Muscle layer of colon (tissue), 2 donors: ENCODE results near the gene AFP.

Experiments used
- H3K27ac ChIP-seq: one replicate; pipeline ENCODE4 v1.7.0; 2013; ENCODE audit warnings: low read depth, mild to moderate bottlenecking, low read length, moderate library complexity
- H3K27me3 ChIP-seq, 2 donors: one replicate each; pipeline ENCODE4 v1.7.0; 2013; ENCODE audit warnings: low read length in 2 of 2, mild to moderate bottlenecking in 2 of 2; ENCODE audit not compliant: insufficient read depth in 2 of 2, control insufficient read depth in 1 of 2
- H3K36me3 ChIP-seq: one replicate; pipeline ENCODE4 v1.7.0; 2013; ENCODE audit warnings: mild to moderate bottlenecking, low read length; ENCODE audit not compliant: insufficient read depth
- H3K4me1 ChIP-seq: one replicate; pipeline ENCODE4 v1.7.0; 2013; ENCODE audit warnings: mild to moderate bottlenecking, low read length; ENCODE audit not compliant: insufficient read depth
- H3K4me3 ChIP-seq, 2 donors: one replicate each; pipeline ENCODE4 v1.7.0; 2013; ENCODE audit warnings: low read length in 2 of 2, low read depth in 1 of 2, mild to moderate bottlenecking in 1 of 2, moderate library complexity in 1 of 2
- H3K9ac ChIP-seq: one replicate; pipeline ENCODE4 v1.7.0; 2013; ENCODE audit warnings: low read length
- H3K9me3 ChIP-seq: one replicate; pipeline ENCODE4 v1.7.0; 2013; ENCODE audit warnings: mild to moderate bottlenecking, low read length
- donor health status: abdominal sarcoma.
- donor health status: Adenocarcinoma of cecum.

AFP gene

DNA sequence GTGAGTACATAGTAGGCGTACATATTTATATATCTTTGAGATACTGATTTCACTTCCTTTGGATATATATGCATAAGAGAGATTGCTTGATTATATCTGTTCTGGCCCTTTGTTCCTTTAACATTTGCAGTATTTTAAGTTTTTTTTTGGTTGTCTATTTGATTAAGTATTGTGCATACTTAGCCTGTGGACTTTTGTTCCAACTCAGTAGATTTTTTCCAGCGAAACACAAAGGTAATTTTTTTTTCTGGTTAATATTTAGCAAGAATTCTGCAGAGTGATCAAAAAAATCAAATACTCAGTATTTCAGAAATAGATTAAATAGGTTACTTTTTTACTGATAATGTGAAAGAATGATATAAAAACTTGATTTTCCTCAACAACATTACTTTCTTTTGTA lies 45.3 kb downstream of the AFP start, which contains the start of gene AFM:
Gene AFM (plus strand): TSS at position 388 of the 400 bp plus-strand sequence. CDS start 31 bp downstream, outside the sequence.
- Histone ChIP-seq H3K4me1 (no peaks in the 10 kb centered on the region), H3K27ac (no peak within 1 kb of the TSS), H3K9ac (no peak within 1 kb of the TSS), H3K4me3 (no peak within 1 kb of the TSS), H3K36me3 (no peaks in the 10 kb centered on the region), H3K27me3 (no peaks in the 10 kb centered on the region), H3K9me3 (no peaks in the 10 kb centered on the region)

DNA sequence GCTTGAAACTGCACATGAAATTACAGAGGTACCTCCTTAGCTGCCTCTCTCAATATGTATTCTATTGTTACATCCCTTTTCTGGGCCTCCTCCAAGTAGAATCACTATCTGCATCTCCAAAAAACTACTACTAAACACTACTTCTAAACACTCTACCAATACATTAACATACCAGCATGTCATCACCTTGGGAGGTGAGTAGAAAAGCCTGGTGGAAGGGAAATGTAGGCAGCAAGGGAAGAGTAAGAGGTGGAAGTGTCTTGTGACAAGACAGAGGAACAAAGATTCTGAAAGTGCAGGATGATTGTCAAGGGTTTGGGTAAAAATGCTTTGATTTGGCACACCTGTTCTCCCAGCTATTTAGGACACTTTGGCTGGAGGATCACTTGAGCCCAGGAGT lies 49.1 kb downstream of the AFP start:
- Histone ChIP-seq H3K27me3 (no peaks in the 10 kb centered on the region), H3K36me3 (no peaks in the 10 kb centered on the region), H3K4me1 (no peaks in the 10 kb centered on the region), H3K27ac (no peak overlapping the region), H3K9ac (no peak overlapping the region), H3K9me3 (no peaks in the 10 kb centered on the region), H3K4me3 (no peak overlapping the region)

DNA sequence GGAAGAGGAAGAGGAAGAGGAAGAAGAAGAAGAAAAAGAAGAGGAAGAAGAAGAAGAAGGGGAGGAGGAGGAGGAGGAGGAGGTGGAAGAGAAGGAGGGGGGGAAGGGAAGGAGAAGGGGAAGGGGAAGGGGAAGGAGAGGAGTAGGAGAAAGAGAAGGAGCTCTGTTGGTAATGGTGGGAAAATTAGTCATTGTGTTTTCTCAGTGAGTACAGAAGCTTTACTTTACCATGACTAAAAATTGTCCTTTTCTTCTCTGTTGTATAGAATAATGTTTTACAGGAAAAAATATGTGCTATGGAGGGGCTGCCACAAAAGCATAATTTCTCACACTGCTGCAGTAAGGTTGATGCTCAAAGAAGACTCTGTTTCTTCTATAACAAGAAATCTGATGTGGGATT lies 49.6 kb downstream of the AFP start:
- Histone ChIP-seq H3K4me3 (no peak overlapping the region), H3K4me1 (no peaks in the 10 kb centered on the region), H3K9ac (no peak overlapping the region), H3K9me3 (no peaks in the 10 kb centered on the region), H3K36me3 (no peaks in the 10 kb centered on the region), H3K27ac (no peak overlapping the region), H3K27me3 (no peaks in the 10 kb centered on the region)

DNA sequence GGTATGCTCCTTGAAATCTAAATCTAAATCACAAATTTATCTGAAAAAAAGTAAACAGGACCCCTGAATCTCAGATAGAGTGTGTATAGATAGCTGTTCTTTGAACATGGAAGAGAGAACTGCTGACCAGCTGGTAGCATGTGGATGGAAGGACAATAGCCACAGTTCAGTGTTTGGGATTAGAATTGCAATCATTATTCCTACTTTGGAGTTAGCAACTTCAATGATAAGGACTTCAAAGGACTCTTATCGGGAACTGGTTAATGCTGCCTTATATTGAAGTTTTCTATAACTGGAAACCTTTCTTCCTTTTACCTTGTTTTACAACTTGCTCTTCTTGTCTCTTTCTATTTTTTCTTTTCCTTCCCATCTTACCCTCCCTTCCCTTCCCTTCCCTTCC lies 50.5 kb downstream of the AFP start:
- H3K9me3 ChIP-seq: no peaks in the 10 kb centered on the region
- no peaks in the 10 kb centered on the region for H3K4me1 ChIP-seq
- no peak overlapping the region for H3K9ac ChIP-seq
- no peaks in the 10 kb centered on the region for H3K36me3 ChIP-seq
- H3K4me3 ChIP-seq: no peak overlapping the region
- H3K27ac ChIP-seq: no peak overlapping the region
- no peaks in the 10 kb centered on the region for H3K27me3 ChIP-seq

DNA sequence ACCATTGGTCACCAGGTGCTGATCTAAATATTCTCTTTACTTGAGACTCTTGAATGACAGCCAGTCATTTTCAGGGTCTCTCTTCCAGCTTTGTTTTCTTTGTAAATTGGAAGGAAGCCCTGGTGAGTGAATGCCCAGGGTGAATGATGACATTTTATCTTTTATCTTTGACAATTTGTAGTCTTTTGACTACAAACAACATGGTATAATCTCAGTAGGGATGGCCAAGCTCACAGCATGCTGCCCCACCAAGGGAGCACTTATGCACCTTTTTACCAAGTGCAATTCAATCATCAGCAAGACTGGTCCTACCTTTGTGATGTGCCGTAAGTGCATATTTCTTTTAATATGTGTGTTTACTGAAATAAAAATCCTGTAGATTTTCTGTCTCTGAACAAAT lies 51.2 kb downstream of the AFP start:
- H3K27ac ChIP-seq: no peak overlapping the region
- H3K9me3 ChIP-seq: no peaks in the 10 kb centered on the region

DNA sequence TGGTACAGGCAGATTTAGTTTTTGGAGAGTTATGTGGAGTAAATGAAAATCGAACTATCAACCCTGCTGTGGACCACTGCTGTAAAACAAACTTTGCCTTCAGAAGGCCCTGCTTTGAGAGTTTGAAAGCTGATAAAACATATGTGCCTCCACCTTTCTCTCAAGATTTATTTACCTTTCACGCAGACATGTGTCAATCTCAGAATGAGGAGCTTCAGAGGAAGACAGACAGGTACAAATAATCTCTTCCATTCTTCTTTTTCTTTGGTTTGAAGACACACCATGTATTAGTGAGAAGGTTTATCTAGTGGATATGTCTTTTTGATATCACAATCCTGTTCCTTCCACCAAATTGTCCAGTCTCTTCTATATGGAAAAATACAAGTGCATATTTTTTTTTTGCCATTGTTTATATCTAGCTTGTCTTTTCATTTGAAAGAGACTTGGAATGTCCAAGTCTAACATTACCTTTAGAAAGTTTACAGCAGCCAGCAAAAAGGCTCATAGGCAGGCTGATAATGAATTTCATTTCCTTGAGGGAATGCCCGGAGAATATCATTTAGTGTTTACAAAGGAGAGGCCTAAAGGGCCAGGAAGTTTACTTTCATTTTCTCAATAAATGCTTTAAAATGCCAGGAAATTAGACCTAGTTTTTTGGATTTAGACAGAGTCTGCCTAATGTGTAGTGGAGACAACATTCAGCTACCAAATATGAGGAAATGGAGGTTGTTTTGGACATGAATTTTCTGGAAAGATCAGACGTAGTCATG lies 64.2 kb downstream of the AFP start:
- Histone ChIP-seq H3K9ac (no peak overlapping the region), H3K36me3 (no peaks in the 10 kb centered on the region), H3K4me3 (no peak overlapping the region), H3K27ac (no peak overlapping the region), H3K9me3 (no peaks in the 10 kb centered on the region), H3K4me1 (no peaks in the 10 kb centered on the region), H3K27me3 (no peaks in the 10 kb centered on the region)

More for the DNA sequence above, 51.2 kb downstream of the AFP start:
- no peak overlapping the region for H3K4me3 ChIP-seq
- no peaks in the 10 kb centered on the region for H3K4me1 ChIP-seq
- no peak overlapping the region for H3K9ac ChIP-seq
- H3K36me3 ChIP-seq: no peaks in the 10 kb centered on the region
- no peaks in the 10 kb centered on the region for H3K27me3 ChIP-seq

DNA sequence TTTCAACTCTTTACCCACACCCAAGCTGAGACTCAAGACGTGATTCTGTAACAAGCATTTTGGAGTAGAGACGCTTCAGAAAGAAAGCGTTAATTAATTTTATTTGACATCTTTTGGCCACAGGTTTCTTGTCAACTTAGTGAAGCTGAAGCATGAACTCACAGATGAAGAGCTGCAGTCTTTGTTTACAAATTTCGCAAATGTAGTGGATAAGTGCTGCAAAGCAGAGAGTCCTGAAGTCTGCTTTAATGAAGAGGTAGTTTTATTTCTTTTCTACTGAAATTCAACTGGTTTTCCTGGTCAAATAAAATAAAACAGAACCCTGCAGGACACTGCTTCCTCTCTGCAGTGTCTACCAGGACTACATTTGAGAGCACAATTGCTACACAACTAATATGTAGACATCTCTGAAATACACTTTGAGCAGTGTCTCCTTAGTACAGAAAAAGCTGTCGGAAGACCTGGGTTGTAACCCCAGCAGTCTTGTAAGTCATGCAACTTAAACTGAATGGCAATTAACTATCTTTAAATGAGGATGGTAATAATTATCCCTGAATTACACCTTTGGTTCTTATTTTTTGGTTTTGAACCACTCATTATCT lies 65.7 kb downstream of the AFP start:
- Histone ChIP-seq H3K4me1 (no peaks in the 10 kb centered on the region), H3K27me3 (no peaks in the 10 kb centered on the region), H3K27ac (no peak overlapping the region), H3K36me3 (no peaks in the 10 kb centered on the region), H3K4me3 (no peak overlapping the region), H3K9ac (no peak overlapping the region), H3K9me3 (no peaks in the 10 kb centered on the region)

DNA sequence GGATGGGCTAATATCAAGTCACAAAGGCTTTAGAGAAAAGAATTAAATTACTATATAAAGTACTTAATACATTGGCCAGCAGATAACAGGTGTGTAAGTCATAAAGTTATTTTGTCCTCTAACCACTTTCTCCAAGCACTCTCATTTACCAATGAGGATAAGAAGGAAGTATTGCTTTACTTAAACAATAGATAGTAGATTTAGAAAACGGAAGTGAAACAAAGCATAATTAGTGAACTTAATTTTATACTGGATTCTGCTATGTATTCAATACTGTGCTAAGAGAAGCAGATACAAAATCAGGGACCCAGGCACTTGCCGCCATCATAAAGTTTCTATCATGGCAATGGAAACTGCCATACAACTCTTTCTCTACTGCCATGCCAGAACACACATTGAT lies 69.5 kb downstream of the AFP start:
- no peak overlapping the region for H3K4me3 ChIP-seq
- no peaks in the 10 kb centered on the region for H3K9me3 ChIP-seq
- no peaks in the 10 kb centered on the region for H3K4me1 ChIP-seq
- H3K9ac ChIP-seq: no peak overlapping the region
- H3K27ac ChIP-seq: no peak overlapping the region
- no peaks in the 10 kb centered on the region for H3K27me3 ChIP-seq
- H3K36me3 ChIP-seq: no peaks in the 10 kb centered on the region
